PFSK-1 (cell line): ENCODE measurements around the gene TMEM11.

ENCODE experiments used
- FOXP2 ChIP-seq: optimal IDR thresholded peaks from 2 replicates; pipeline ENCODE3; 2011; ENCODE audit warnings: borderline replicate concordance, control low read depth, inconsistent platforms; ENCODE audit not compliant: insufficient read depth; ENCODE audit errors: extremely low read length, extremely low read depth
- POLR2AphosphoS5 ChIP-seq: IDR thresholded peaks from 2 replicates; pipeline ENCODE4 v1.6.1; 2012; ENCODE audit warnings: low read depth, mild to moderate bottlenecking, control low read depth, low read length, moderate library complexity
- SIN3A ChIP-seq: IDR thresholded peaks from 2 replicates; pipeline ENCODE4 v1.6.1; 2012; ENCODE audit warnings: mild to moderate bottlenecking, low read length, moderate library complexity, borderline replicate concordance; ENCODE audit not compliant: insufficient read depth
- TAF1 ChIP-seq: IDR thresholded peaks from 2 replicates; pipeline ENCODE4 v1.6.1; 2012; ENCODE audit warnings: low read length, control low read depth, borderline replicate concordance; ENCODE audit not compliant: insufficient read depth
- TF ChIP-seq, protein P1 (sequence below), 2 experiments: IDR thresholded peaks; 2 replicates each; pipeline versions ENCODE4 v1.6.1 to v1.8.0; 2011 to 2012; ENCODE audit warnings: low read depth in 2 of 2, low read length in 2 of 2, control low read depth in 1 of 2, inconsistent platforms in 1 of 2, mild to moderate bottlenecking in 1 of 2, moderate library complexity in 1 of 2; ENCODE audit not compliant: insufficient read depth in 1 of 2

Gene TMEM11

DNA sequence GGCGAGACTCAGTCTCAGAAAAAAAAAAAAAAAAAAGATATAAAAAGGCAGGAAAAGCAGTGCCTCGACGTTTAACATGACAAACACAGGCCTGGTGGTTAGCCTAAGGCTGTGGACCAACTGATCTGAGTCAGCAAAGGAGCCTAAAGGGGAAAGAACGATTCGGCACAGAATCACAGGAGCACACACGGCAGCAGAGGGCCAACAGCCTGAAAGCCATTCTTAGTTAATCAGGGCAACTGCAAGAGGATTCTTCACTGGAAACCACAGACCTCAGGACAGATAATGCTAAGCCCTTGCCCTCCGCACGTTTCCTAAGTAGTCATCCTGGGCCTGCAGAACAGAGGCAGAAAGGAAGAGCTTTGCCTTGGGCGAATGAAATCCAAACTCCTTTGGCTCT is 14.7 kb downstream of the TMEM11 start:
- TF ChIP-seq FOXP2 (no peak), SIN3A (no peak), TAF1 (no peak), POLR2AphosphoS5 (no peak)
- TF ChIP-seq, protein P1, sequence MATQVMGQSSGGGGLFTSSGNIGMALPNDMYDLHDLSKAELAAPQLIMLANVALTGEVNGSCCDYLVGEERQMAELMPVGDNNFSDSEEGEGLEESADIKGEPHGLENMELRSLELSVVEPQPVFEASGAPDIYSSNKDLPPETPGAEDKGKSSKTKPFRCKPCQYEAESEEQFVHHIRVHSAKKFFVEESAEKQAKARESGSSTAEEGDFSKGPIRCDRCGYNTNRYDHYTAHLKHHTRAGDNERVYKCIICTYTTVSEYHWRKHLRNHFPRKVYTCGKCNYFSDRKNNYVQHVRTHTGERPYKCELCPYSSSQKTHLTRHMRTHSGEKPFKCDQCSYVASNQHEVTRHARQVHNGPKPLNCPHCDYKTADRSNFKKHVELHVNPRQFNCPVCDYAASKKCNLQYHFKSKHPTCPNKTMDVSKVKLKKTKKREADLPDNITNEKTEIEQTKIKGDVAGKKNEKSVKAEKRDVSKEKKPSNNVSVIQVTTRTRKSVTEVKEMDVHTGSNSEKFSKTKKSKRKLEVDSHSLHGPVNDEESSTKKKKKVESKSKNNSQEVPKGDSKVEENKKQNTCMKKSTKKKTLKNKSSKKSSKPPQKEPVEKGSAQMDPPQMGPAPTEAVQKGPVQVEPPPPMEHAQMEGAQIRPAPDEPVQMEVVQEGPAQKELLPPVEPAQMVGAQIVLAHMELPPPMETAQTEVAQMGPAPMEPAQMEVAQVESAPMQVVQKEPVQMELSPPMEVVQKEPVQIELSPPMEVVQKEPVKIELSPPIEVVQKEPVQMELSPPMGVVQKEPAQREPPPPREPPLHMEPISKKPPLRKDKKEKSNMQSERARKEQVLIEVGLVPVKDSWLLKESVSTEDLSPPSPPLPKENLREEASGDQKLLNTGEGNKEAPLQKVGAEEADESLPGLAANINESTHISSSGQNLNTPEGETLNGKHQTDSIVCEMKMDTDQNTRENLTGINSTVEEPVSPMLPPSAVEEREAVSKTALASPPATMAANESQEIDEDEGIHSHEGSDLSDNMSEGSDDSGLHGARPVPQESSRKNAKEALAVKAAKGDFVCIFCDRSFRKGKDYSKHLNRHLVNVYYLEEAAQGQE (IDR thresholded peaks at IDR 0.05; ENCODE audit: insufficient read depth in 1 of 2, low read depth in 2 of 2, low read length in 2 of 2) = no peak

DNA sequence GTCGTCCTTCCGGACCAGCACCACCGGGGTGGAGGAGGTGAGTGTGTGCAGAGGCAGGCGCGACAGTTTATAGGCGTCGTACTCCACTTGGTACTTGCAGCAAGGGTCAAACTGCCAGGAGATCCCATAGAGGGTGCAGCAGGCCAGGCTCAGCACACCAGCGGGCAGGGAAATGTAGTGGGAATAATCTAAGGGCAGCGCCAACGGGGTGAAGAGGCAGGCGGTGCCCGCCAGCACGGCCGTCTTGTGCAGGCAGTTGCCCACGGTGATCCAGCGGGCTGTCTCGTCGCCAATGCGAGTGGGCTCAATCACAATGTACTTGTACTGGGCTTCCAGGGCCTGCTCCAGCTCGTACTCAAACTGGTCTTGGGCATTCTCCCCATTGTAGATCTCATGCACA is 15.6 kb downstream of the TMEM11 start:
- no peak for TF ChIP-seq FOXP2
- TF ChIP-seq, protein P1 (IDR thresholded peaks at IDR 0.05; ENCODE audit: insufficient read depth in 1 of 2, low read depth in 2 of 2, low read length in 2 of 2) = no peak
- TF ChIP-seq POLR2AphosphoS5 = no peak
- no peak for TF ChIP-seq TAF1
- no peak for TF ChIP-seq SIN3A

DNA sequence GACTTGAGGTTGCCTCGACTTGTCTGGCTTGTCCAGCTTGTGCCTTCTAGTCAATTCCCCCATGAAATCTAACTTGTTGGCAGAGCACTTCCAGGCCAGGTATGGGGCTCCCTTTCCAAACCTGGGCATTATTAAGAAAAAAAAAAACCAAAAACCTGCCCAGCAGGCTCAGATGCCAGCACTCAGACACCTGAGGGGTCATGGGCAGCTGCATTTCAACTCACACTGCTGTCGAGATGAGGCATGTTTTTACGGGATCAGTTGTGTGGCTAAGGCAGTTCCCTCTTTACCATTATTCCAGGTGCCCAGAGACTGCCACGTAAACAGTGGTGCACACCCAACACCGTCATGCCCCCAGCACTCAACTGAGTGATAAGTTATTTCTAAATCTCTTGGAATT is 17.8 kb downstream of the TMEM11 start:
- TF ChIP-seq, protein P1 (IDR thresholded peaks at IDR 0.05; ENCODE audit: insufficient read depth in 1 of 2, low read depth in 2 of 2, low read length in 2 of 2) = no peak
- TF ChIP-seq POLR2AphosphoS5 (no peak), FOXP2 (no peak), SIN3A (no peak), TAF1 (no peak)

DNA sequence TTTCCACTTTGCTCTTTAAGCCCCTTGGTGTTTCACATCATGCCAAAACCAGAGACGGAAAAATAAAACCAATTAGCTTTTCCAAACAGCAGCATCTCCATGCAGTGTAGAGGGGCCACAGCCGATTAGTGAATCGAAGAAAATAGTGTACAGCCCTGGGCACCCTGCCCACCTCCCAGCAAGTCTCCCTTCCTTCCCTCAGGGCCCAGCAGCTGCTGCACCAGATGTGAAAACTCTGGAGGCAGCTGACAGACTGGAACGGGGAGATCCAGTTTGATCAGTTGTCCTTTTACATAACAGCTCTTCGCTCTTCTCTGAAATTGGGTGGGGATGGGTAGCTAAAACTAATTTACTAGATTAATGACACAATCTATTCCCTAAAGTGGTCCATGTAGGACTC is 19.3 kb downstream of the TMEM11 start:
- TF ChIP-seq SIN3A (no peak), POLR2AphosphoS5 (no peak), FOXP2 (no peak), TAF1 (no peak)
- TF ChIP-seq, protein P1 (IDR thresholded peaks at IDR 0.05; ENCODE audit: insufficient read depth in 1 of 2, low read depth in 2 of 2, low read length in 2 of 2) = no peak

DNA sequence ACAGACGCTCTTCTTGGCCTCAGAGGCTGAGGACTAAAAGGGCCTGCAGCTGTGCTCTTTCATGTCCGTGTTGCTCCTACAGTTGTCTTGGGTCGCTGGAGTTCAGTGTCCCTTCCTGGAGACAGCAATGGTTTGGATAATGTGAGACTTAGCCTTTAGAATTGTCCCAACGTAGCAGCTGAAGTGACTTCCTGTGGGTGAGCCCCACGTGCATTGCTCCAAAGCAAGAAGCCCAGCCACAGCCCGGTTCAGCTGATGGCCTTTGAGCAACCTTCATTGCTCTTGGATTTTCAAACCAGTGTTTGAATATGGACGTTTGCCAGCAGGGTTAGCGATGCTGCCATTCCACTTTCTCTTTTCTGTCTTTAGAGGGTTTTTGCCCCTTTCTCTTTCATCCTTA is 19.7 kb downstream of the TMEM11 start:
- TF ChIP-seq, protein P1 (IDR thresholded peaks at IDR 0.05; ENCODE audit: insufficient read depth in 1 of 2, low read depth in 2 of 2, low read length in 2 of 2) = no peak
- TF ChIP-seq POLR2AphosphoS5 = no peak
- TF ChIP-seq SIN3A = no peak
- no peak for TF ChIP-seq FOXP2
- no peak for TF ChIP-seq TAF1
